GM18517 (cell line): Measurements from ENCODE around the gene FSHR.

Experiments used
- ATAC-seq: cut with Tn5 transposase; IDR thresholded peaks from one replicate; pipeline ENCODE4 v1.9.1; 2021; ENCODE audit warnings: mild to moderate bottlenecking, moderate library complexity; ENCODE audit not compliant: unreplicated experiment

Gene FSHR

DNA sequence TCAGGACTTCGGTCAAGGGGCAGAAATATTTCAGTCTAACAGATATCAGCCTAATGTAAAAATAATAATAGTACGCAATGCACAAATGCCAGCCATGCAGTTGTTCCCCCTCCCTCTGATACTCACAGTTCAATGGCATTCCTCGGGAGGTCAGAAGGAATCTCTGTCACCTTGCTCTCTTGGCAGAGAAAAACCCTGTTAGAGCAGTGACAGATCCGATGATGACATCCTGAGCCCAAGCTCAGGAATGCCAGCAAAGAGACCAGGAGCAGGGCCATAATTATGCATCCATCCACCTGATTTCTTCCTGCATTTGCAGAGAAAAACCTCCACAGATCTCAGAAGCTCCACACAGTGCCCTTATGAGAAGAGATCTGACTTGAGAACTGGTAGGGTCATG, at the start of gene FSHR:
Gene FSHR, minus strand, starts transcription at position 376 of the 400 bp plus-strand sequence. Its CDS starts 98 bp downstream, at position 278.
- ATAC-seq: no peak

DNA sequence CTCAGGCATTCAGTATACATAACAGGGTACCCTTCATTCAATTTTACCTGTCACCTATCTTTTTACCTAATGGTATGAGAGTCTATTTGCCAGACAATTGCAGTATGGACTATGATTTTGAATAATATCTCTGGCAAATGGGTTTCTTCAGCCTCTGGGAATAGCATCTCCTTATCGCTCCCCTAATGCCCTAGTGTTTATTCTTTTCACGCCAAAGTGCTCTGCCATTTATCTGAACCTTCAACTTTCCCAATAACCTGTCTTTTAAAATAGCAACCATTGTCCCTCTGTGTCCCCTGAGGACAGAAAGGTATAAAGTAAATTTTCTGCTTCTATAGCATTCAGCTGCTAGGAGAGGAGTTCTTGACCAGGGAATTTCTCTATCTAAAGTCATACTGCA, 45.0 kb upstream of the FSHR start:
- ATAC-seq: no peak

DNA sequence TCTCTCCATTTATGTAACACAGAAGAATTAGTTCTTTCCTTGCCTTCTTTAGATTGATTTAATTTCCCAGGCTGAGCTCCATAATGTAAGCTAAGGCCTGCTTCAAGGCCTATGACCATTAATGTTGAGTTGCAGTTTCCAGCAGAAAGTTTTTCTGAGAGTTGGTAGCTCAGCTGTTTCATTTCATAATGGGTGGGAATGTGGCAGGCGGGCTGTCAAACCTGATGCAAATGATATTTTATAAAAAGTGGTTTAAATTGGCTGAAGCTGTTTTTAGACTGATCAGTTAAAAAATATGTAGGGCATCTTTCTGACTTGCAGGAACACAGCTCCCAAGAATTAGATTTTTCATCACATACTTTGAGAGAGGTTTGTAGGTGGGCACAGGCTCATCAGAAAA, 40.4 kb upstream of the FSHR start:
- ATAC-seq: no peak

- ATAC-seq: no peak
Measured at GRCh38 chr2:49192036-49192435, 37.7 kb upstream of the FSHR start.

DNA sequence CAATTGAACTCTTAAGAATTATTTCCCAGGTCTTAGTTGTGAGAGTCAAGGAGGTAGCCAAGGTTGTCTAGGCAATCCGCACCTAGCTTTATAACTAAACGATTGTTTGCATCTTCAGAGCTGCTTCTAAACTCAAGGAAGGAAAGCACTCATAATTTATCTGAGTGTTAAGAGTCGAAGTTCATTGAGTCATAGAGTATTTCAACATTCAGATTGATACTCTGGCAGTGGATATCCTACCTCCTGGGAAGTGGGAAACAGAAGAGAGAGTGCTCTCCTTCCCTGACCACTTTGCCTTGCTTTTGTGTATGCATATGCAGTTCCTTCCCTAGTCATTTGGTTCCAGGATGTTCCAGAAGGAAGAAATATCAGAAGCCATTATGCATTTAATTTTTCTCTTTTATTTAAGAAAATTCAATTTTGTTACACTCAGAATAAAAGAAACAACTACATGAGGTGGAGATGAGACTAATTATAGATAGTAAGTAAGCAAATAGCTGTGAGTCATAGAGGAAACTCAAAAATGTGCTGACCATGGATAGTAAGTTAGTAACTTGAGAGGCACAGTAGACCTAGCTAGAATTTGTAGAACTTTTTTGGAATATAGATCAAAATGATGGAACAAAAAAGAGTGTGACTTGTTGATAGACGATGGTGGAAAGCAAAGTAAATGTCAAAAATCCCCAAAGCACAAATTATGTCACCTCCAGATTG, 35.4 kb upstream of the FSHR start:
- ATAC-seq: no peak

- no peak for ATAC-seq
Measured at GRCh38 chr2:49186050-49186648, 31.8 kb upstream of the FSHR start.

GRCh38 chr2:49178656-49179055, 24.3 kb upstream of the FSHR start:
- ATAC-seq: no peak

GRCh38 chr2:49177194-49177593, 22.9 kb upstream of the FSHR start:
- ATAC-seq: no peak

GRCh38 chr2:49175831-49176230, 21.5 kb upstream of the FSHR start:
- no peak for ATAC-seq

GRCh38 chr2:49174750-49175149, 20.4 kb upstream of the FSHR start:
- no peak for ATAC-seq

- no peak for ATAC-seq
Measured at GRCh38 chr2:49167131-49167530, 12.8 kb upstream of the FSHR start.

GRCh38 chr2:49165662-49166061, 11.3 kb upstream of the FSHR start:
- ATAC-seq: no peak

DNA sequence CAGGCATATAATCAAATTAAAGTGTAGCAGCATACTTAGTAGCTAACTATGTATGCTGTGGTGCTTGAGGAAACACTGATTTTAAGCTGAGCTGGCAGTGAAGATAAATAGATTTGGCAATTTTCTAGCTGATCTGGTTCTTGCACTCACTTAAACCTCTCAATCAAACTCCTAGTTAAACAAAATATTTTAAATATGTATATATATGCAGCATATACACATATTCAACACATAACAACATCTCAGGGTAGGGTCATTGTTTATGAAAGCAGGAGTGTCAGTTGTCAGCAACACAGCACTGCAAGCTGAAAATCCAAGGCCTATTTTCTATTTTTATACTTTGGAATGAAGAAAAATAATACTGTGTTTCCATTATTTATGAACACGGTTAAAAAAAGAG, 10.4 kb upstream of the FSHR start:
- ATAC-seq: no peak

DNA sequence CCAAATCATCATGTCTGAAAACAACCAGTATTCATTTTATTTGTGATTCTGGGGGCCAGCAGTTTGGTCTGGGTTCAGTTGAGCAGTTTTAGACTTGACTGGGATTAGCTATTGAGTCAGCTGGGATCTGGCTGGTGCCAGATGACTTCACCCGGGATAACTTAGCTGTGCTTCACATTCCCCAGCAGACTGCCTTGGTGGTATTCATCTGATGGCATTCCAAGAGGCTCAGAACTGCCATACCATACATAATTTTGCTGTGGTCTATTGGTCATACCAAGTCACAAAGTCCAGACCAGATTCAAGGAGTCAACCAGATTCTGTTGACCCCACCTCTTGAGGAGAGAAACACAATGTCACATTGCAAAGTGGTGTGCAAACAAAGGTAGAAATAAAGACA, 7.8 kb upstream of the FSHR start:
- ATAC-seq: no peak

DNA sequence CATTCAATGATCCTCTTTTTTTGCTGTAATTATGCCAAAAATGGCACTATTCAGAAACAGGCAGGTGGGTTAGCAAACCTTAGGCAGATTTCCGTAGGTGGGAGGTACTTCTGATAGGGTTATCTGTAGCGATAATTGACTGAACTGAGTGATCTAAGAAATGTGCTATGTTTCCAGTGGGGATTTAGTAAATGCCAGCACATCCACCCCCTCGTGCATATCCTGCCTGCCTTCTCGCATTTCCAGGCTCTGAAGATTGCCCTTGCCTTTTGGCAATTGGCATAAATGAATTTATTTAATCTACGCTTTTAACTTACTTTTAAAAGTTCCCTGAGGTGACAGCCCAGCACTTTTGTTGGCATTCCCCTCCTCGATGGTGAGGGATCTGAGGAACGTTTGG, 576 bp upstream of the FSHR start:
- ATAC-seq: no peak

GRCh38 chr2:49153252-49153651, 1.1 kb downstream of the FSHR start:
- ATAC-seq: no peak

DNA sequence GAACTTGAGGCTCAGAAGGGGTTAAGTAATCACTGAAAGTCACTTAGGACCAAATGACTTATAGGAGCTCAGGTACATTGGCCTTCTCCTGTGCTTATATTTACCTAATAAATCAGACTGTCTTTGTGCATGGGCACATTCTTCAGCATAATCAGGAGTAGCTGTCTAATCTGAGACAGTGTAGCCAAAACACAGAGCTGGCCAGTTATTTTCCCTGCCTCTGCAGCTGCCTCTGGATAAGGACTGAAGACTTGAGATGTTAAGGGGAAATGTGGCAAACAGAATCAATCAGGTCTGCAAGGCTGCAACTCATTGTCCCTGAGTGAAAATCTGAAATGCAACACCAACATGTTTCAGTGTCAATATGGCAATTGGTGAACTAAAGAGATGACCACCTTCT, 1.5 kb downstream of the FSHR start:
- no peak for ATAC-seq

- no peak for ATAC-seq
Measured at GRCh38 chr2:49146401-49146800, 7.9 kb downstream of the FSHR start.

DNA sequence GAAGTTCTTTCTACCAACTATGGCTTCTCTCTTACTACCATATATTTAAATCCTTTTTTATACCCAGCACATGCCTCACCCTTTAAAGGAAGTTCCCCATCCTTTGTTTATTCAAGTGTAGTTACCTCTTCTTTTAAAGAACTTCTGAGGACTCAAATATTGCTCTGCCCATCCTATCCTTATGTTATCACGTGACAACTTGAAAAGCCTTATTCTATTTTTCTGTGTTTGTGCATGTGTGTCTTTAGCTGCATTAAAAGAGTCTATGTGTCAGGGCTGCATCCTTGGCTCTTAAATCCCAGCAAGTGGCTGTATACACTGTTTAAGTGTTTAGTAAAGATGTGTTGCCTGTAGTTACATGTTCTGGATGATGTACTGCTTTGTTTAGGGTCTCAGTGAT, 22.5 kb downstream of the FSHR start:
- no peak for ATAC-seq

- ATAC-seq: peak; percentile 94
Measured at GRCh38 chr2:49129034-49129433, 25.3 kb downstream of the FSHR start.

DNA sequence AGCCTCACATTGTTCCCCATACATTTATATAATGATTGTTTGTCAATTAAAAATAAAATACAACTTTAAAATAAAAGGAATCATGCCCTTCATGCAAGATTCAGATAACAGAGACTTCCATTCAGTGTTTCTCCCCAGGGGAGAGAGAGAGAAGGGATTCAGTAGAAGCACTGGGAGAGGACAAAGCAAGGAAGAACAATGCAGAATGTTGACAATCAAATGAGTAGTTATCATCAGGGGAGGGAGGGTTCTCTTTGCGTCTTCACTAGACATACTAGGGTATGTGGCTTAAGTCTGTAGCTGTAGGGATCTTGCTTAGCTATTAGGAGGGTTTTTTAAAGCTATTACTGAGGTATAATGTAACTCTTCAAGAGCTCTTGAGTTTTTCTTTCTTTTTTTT, 30.7 kb downstream of the FSHR start:
- no peak for ATAC-seq

GRCh38 chr2:49122107-49122506, 32.2 kb downstream of the FSHR start:
- ATAC-seq: no peak

DNA sequence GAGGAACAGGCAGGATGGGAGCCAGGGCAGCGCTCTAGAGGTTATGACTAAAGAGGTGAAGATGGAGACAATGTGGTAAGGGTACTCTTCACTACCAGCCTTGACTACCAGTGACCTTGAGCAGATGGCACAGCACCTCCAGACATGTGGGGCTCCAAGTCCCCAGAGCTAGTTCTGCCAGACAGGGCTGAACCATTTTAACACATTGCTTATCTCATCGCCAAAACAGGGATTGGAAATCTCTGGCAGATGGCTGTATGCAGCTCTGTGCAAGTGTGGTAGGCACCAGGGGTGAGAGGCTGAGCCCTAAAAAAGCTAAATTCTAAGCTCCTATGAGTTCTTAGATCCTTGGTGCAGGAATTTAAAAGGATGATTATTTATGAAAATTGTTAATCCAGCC, 41.3 kb downstream of the FSHR start:
- ATAC-seq: no peak
